H9 (cell line): Measurements from ENCODE around the gene RNU5B-1. TPM values are rescaled to one million over a fixed set of nuclear protein-coding genes. Genes with fewer than 3 reads are reported as not detected.

ENCODE experiments used
- DNase-seq: peaks from one replicate; pipeline ENCODE4 v3.0.0-alpha.2; 2017
- H2AFZ ChIP-seq: one replicate; pipeline ENCODE4 v1.6.1; 2013; ENCODE audit warnings: mild to moderate bottlenecking, low read length, control low read depth, moderate library complexity
- H2AK5ac ChIP-seq: 2 replicates; pipeline ENCODE4 v1.6.1; 2013; ENCODE audit warnings: low read length, control low read depth, mixed read lengths; ENCODE audit not compliant: insufficient read length
- H2BK120ac ChIP-seq: one replicate; pipeline ENCODE4 v1.6.1; 2013; ENCODE audit warnings: low read depth, mild to moderate bottlenecking, low read length, control low read depth, inconsistent platforms; ENCODE audit not compliant: poor library complexity, severe bottlenecking
- H2BK12ac ChIP-seq: 2 replicates; pipeline ENCODE4 v1.6.1; 2013; ENCODE audit warnings: low read length, control low read depth, mixed read lengths, low read depth; ENCODE audit not compliant: insufficient read length
- H2BK15ac ChIP-seq: 2 replicates; pipeline ENCODE4 v1.6.1; 2013; ENCODE audit warnings: low read depth, low read length, control low read depth
- H2BK20ac ChIP-seq: one replicate; pipeline ENCODE4 v1.6.1; 2013; ENCODE audit warnings: low read depth, mild to moderate bottlenecking, low read length, control low read depth, inconsistent platforms; ENCODE audit not compliant: poor library complexity, severe bottlenecking
- H2BK5ac ChIP-seq: 2 replicates; pipeline ENCODE4 v1.6.1; 2013; ENCODE audit warnings: low read length, control low read depth, mixed read lengths; ENCODE audit not compliant: insufficient read length
- H3K14ac ChIP-seq: 2 replicates; pipeline ENCODE4 v1.6.1; 2013; ENCODE audit warnings: low read length, control low read depth; ENCODE audit not compliant: insufficient read depth
- H3K18ac ChIP-seq: 2 replicates; pipeline ENCODE4 v1.6.1; 2013; ENCODE audit warnings: low read depth, mild to moderate bottlenecking, mixed read lengths, low read length, control low read depth; ENCODE audit not compliant: insufficient read length
- H3K23ac ChIP-seq: 2 replicates; pipeline ENCODE4 v1.6.1; 2013; ENCODE audit warnings: low read length, control low read depth, mixed read lengths, low read depth; ENCODE audit not compliant: insufficient read length
- H3K23me2 ChIP-seq: 2 replicates; pipeline ENCODE4 v1.6.1; 2013; ENCODE audit warnings: low read depth, mild to moderate bottlenecking, mixed read lengths, low read length, control low read depth; ENCODE audit not compliant: insufficient read length, poor library complexity, severe bottlenecking
- H3K27ac ChIP-seq: 2 replicates; pipeline ENCODE4 v1.5.1; 2013; ENCODE audit warnings: low read length, control low read depth, mixed read lengths, low read depth; ENCODE audit not compliant: insufficient read length
- H3K27me3 ChIP-seq: 2 replicates; pipeline ENCODE4 v1.6.1; 2013; ENCODE audit warnings: low read length, control low read depth, inconsistent platforms; ENCODE audit not compliant: insufficient read depth
- H3K4ac ChIP-seq: 2 replicates; pipeline ENCODE4 v1.6.1; 2013; ENCODE audit warnings: low read depth, mild to moderate bottlenecking, control low read depth, inconsistent platforms, low read length, moderate library complexity
- H3K4me1 ChIP-seq: 2 replicates; pipeline ENCODE4 v1.6.1; 2013; ENCODE audit warnings: low read length, control low read depth, inconsistent platforms; ENCODE audit not compliant: insufficient read depth
- H3K4me2 ChIP-seq: 2 replicates; pipeline ENCODE4 v1.6.1; 2013; ENCODE audit warnings: low read length, control low read depth, mixed read lengths; ENCODE audit not compliant: insufficient read length, insufficient read depth
- H3K56ac ChIP-seq: 2 replicates; pipeline ENCODE4 v1.6.1; 2013; ENCODE audit warnings: low read depth, mild to moderate bottlenecking, mixed read lengths, low read length, control low read depth; ENCODE audit not compliant: insufficient read length
- H3K79me1 ChIP-seq: 2 replicates; pipeline ENCODE4 v1.6.1; 2013; ENCODE audit warnings: low read depth, mild to moderate bottlenecking, moderate library complexity, low read length, control low read depth, inconsistent platforms; ENCODE audit not compliant: insufficient read depth, poor library complexity, severe bottlenecking
- H3K79me2 ChIP-seq: 2 replicates; pipeline ENCODE4 v1.6.1; 2013; ENCODE audit warnings: low read length, control low read depth, inconsistent platforms; ENCODE audit not compliant: insufficient read depth
- H3K9ac ChIP-seq: 2 replicates; pipeline ENCODE4 v1.6.1; 2013; ENCODE audit warnings: low read length, control low read depth, mixed read lengths; ENCODE audit not compliant: insufficient read length; ENCODE audit errors: extremely low read depth
- H3K9me3 ChIP-seq: one replicate; pipeline ENCODE4 v1.6.1; 2013; ENCODE audit warnings: low read depth, low read length, inconsistent platforms; ENCODE audit not compliant: control insufficient read depth
- H3T11ph ChIP-seq: one replicate; pipeline ENCODE4 v1.6.1; 2013; ENCODE audit warnings: mild to moderate bottlenecking, low read length, control low read depth, inconsistent platforms
- H4K20me1 ChIP-seq: one replicate; pipeline ENCODE4 v1.6.1; 2013; ENCODE audit not compliant: control insufficient read depth, insufficient read length, insufficient read depth
- H4K5ac ChIP-seq: 2 replicates; pipeline ENCODE4 v1.6.1; 2013; ENCODE audit warnings: low read depth, mild to moderate bottlenecking, mixed read lengths, low read length, control low read depth; ENCODE audit not compliant: insufficient read length
- H4K8ac ChIP-seq: replicated peaks from 2 replicates; pipeline ENCODE4 v1.6.1; 2013; ENCODE audit warnings: low read length, control low read depth, mixed read lengths, low read depth; ENCODE audit not compliant: insufficient read length
- H4K91ac ChIP-seq: 2 replicates; pipeline ENCODE4 v1.6.1; 2013; ENCODE audit warnings: low read depth, mild to moderate bottlenecking, moderate library complexity, mixed read lengths, low read length, control low read depth; ENCODE audit not compliant: insufficient read length
- H3K27ac Mint-ChIP-seq, 3 experiments: 2 replicates in 2 of 3; 3 replicates in 1 of 3; pipeline ENCODE4 v1.8.0; 2020 to 2021; ENCODE audit warnings: mixed read lengths in 3 of 3, mild to moderate bottlenecking in 1 of 3, moderate library complexity in 1 of 3
- H3K27me3 Mint-ChIP-seq: 2 replicates; pipeline ENCODE4 v1.8.0; 2021; ENCODE audit warnings: low read depth, mild to moderate bottlenecking, moderate library complexity, mixed read lengths
- H3K36me3 Mint-ChIP-seq, 3 experiments: 2 replicates in 2 of 3; 3 replicates in 1 of 3; pipeline ENCODE4 v1.8.0; 2020 to 2021; ENCODE audit warnings: low read depth in 3 of 3, mixed read lengths in 3 of 3; ENCODE audit not compliant: insufficient read depth in 1 of 3
- H3K4me1 Mint-ChIP-seq, 2 experiments: 2 replicates each; pipeline ENCODE4 v1.8.0; 2020; ENCODE audit warnings: mixed read lengths in 2 of 2
- H3K4me3 Mint-ChIP-seq, 2 experiments: 2 replicates in 1 of 2; 3 replicates in 1 of 2; pipeline ENCODE4 v1.8.0; 2020 to 2021; ENCODE audit warnings: mild to moderate bottlenecking in 2 of 2, mixed read lengths in 2 of 2, moderate library complexity in 1 of 2
- H3K9me3 Mint-ChIP-seq, 2 experiments: 2 replicates in 1 of 2; 3 replicates in 1 of 2; pipeline ENCODE4 v1.8.0; 2020; ENCODE audit warnings: mild to moderate bottlenecking in 2 of 2, mixed read lengths in 2 of 2, moderate library complexity in 1 of 2
- CTCF ChIP-seq: fragments of 200-600 bp; sonication (generic); conservative IDR thresholded peaks from 3 replicates; pipeline ENCODE4 v1.8.0; 2021; ENCODE audit warnings: antibody characterized with exemption, mild to moderate bottlenecking
- WGBS: extraction: QIAGEN DNeasy Blood & Tissue Kit; methylation state at CpG from one replicate; pipeline ENCODE4 v1.1.7; 2013; ENCODE audit warnings: missing lambda C conversion rate, low lambda C conversion rate, mixed read lengths; ENCODE audit not compliant: insufficient read length; ENCODE audit errors: extremely low coverage; 5-methylcytosine and 5-hydroxymethylcytosine counted together
- total RNA-seq: library from RNA; stranded (reverse); gene quantifications from 2 replicates; pipeline ENCODE4 v1.2.1, GENCODE V29; 2021

RNU5B-1 gene
- total RNA-seq, 1 experiment from 2014 or later = not detected

DNA sequence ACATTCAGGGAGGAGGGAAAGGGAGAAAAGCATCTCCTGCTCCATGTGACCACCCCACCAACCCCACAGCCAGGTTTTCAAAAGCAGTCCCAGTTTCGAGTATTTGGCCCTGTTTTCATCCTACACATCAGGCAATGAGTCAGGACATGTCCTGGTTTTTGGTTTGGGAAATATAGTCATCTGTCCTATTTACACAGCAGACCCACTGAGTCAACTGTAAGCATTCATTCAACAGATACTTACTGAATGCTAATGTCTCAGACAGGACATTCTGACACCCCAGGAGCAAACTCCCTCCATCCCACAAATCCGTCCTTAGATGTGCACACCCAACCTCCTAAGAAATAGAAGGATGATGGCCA is 40.4 kb downstream of the RNU5B-1 start:
- WGBS = no CpG with 5 or more reads among the region's 2 CpGs
- no peak overlapping the region for H4K5ac ChIP-seq
- no peak overlapping the region for H3K18ac ChIP-seq
- H2BK5ac ChIP-seq = no peak overlapping the region
- no peak overlapping the region for H3K4me2 ChIP-seq
- no peaks in the 10 kb centered on the region for H3K27me3 ChIP-seq
- DNase-seq = no peak
- H3K79me1 ChIP-seq = no peaks in the 10 kb centered on the region
- no peaks in the 10 kb centered on the region for H3K23me2 ChIP-seq
- H3K56ac ChIP-seq = no peak overlapping the region
- no peak overlapping the region for H2AFZ ChIP-seq
- Mint-ChIP-seq H3K9me3 (no peaks in the 10 kb centered on the region), H3K27me3 (peaks cover 3% of the 10 kb centered on the region; the same call in 1 of the 2 replicates), H3K4me3 (no peak overlapping the region), H3K36me3 (peaks cover 0 to 2% (median 0%) of the 10 kb centered on the region in 3 experiments; a peak in 2 of 7 replicates), H3K27ac (no peak overlapping the region), H3K4me1 (peaks cover 18 to 24% of the 10 kb centered on the region in 2 experiments)
- H2BK15ac ChIP-seq = no peak overlapping the region
- H3K27ac ChIP-seq = no peak overlapping the region
- no peak overlapping the region for H3K23ac ChIP-seq
- no peak overlapping the region for H3K14ac ChIP-seq
- no peak overlapping the region for H4K91ac ChIP-seq
- H2AK5ac ChIP-seq = no peak overlapping the region
- H2BK12ac ChIP-seq = no peak overlapping the region
- no peaks in the 10 kb centered on the region for H4K20me1 ChIP-seq
- H2BK20ac ChIP-seq = no peak overlapping the region
- no peak overlapping the region for H2BK120ac ChIP-seq
- H4K8ac ChIP-seq = no peak overlapping the region
- H3K9ac ChIP-seq = no peak overlapping the region
- H3K79me2 ChIP-seq = no peaks in the 10 kb centered on the region
- H3T11ph ChIP-seq = no peak overlapping the region
- peaks cover under 1% of the 10 kb centered on the region; the same call in 1 of the 2 replicates for H3K4me1 ChIP-seq
- H3K4ac ChIP-seq = no peak overlapping the region
- no peaks in the 10 kb centered on the region for H3K9me3 ChIP-seq
- TF ChIP-seq CTCF = no peak
